ENCODE results near the gene STXBP2.

The STXBP2 gene

DNA sequence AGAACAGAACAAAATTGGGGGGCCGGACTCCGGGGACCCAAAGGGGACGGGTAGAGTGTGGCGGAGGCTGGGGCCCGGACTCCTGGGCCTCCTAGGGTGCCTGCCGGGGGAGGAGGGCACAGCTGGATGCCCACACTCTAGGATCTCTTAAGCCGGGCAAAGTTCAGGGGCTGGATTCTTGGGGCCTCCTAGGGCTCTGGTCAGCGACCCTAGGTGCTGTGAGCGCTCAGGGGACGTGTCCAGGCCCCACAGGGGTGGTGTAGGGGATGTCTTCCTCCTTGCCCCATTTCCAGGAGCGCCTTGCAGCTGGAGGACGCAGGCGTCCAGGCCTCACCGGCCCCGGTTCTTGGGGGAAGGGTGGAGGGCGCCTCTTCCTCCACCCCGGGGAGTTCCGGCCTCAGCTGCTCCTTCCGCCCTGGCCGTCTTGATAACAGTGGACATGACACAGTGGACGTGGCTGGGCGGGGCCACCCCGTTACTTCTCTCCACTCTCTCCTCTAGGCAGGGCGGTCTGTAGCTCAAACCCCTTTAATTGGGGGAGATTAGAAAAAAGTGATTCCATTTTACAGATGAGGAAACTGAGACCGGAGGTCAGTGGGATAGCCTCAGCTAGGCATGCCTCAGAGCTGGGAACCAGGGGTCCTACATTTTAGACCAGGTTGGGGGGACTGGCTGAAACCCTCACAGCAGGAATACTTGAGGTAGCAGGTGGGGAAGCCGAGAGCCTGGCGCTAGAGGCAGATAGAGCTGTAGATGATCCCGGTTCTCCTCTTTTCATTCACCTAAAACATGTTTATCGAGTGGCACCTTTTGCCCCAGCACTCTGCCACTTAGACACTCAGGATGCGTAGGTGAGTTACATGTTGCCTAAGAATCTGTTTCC, 705 bp downstream of the STXBP2 start:
- TF ChIP-seq EGR1 (IDR thresholded peaks at IDR 0.05) (no peak), REST (IDR thresholded peaks at IDR 0.05; ENCODE audit: low read depth) (no peak), MAX (IDR thresholded peaks at IDR 0.05) (no peak), YY1 (IDR thresholded peaks at IDR 0.05; ENCODE audit: low read depth) (no peak), TAF1 (IDR thresholded peaks at IDR 0.05; ENCODE audit: low read depth) (no peak; the same call in 1 of the 2 replicates), CREB1 (IDR thresholded peaks at IDR 0.05; ENCODE audit: low read depth) (no peak), TEAD4 (IDR thresholded peaks at IDR 0.05) (no peak), FOXM1 (IDR thresholded peaks at IDR 0.05; ENCODE audit: borderline replicate concordance, low read depth) (no peak), ZBTB7A (IDR thresholded peaks at IDR 0.05; ENCODE audit: low read depth) (no peak), EP300 (IDR thresholded peaks at IDR 0.05; ENCODE audit: borderline replicate concordance) (no peak), TCF12 (IDR thresholded peaks at IDR 0.05; ENCODE audit: low read depth) (no peak), NFIC (IDR thresholded peaks at IDR 0.05) (no peak), RAD21 (IDR thresholded peaks at IDR 0.05; ENCODE audit: low read depth) (no peak), CEBPB (IDR thresholded peaks at IDR 0.05) (no peak), USF1 (IDR thresholded peaks at IDR 0.05) (no peak)

GRCh38 chr19:7638802-7639465, 2.0 kb downstream of the STXBP2 start:
- TF ChIP-seq CREB1 (IDR thresholded peaks at IDR 0.05; ENCODE audit: low read depth) (no peak), EP300 (IDR thresholded peaks at IDR 0.05; ENCODE audit: borderline replicate concordance) (no peak), EGR1 (IDR thresholded peaks at IDR 0.05) (no peak), RAD21 (IDR thresholded peaks at IDR 0.05; ENCODE audit: low read depth) (no peak), MAX (IDR thresholded peaks at IDR 0.05) (no peak), NFIC (IDR thresholded peaks at IDR 0.05) (no peak), ZBTB7A (IDR thresholded peaks at IDR 0.05; ENCODE audit: low read depth) (no peak), USF1 (IDR thresholded peaks at IDR 0.05) (no peak)

DNA sequence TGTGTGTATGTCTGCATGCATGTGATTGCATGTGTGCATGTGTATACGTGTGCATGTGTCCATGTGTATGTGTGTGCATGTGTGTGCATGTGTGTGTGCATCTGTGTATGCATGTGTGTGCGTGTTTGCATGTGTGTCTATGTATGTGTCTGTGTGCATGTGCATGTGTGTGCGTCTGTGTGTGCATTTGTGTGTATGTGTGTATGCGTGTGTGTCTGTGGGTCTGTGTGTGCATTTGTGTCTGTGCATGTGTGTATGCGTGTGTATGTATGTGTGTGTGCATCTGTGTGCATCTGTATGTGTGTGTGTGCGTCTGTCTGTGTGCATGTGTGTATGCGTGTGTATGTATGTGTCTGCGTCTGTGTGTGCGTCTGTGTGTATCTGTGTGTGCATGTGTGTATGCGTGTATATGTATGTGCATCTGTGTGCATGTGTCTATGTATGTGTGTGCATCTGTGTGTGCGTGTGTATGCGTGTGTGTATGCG, 3.0 kb downstream of the STXBP2 start:
- TF ChIP-seq MAX (IDR thresholded peaks at IDR 0.05): no peak

DNA sequence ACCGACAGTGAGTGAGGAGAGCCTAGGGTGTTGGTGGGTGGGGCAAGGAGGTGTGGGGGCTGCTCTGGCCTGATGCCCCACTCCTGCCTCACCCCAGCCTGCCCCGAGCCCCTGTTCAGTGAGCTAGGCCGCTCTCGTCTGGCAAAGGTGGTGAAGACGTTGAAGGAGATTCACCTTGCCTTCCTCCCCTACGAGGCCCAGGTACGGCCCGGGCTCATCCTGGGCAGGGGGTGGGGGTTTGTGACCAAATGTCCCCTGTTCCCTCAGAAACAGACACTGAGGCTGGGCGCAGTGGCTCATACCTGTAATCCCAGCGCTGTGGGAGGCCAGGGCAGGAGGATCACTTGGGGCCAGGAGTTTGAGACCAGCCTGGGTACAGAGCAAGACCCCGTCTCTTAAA, 3.9 kb downstream of the STXBP2 start:
- TF ChIP-seq TEAD4 (IDR thresholded peaks at IDR 0.05): no peak
- TF ChIP-seq TCF12 (IDR thresholded peaks at IDR 0.05; ENCODE audit: low read depth): no peak
- no peak for TF ChIP-seq RAD21 (IDR thresholded peaks at IDR 0.05; ENCODE audit: low read depth)
- no peak for TF ChIP-seq ZBTB7A (IDR thresholded peaks at IDR 0.05; ENCODE audit: low read depth)
- no peak for TF ChIP-seq MAX (IDR thresholded peaks at IDR 0.05)
- no peak for TF ChIP-seq FOXM1 (IDR thresholded peaks at IDR 0.05; ENCODE audit: borderline replicate concordance, low read depth)
- TF ChIP-seq YY1 (IDR thresholded peaks at IDR 0.05; ENCODE audit: low read depth): no peak
- TF ChIP-seq NFIC (IDR thresholded peaks at IDR 0.05): no peak
- no peak for TF ChIP-seq USF1 (IDR thresholded peaks at IDR 0.05)
- no peak for TF ChIP-seq TAF1 (IDR thresholded peaks at IDR 0.05; ENCODE audit: low read depth)
- TF ChIP-seq REST (IDR thresholded peaks at IDR 0.05; ENCODE audit: low read depth): no peak
- TF ChIP-seq CEBPB (IDR thresholded peaks at IDR 0.05): no peak
- no peak for TF ChIP-seq CREB1 (IDR thresholded peaks at IDR 0.05; ENCODE audit: low read depth)
- no peak for TF ChIP-seq EP300 (IDR thresholded peaks at IDR 0.05; ENCODE audit: borderline replicate concordance)
- TF ChIP-seq EGR1 (IDR thresholded peaks at IDR 0.05): no peak
